Bronchial smooth muscle cell (primary cell): ENCODE results near the gene OR9Q2. TPM values are rescaled to one million over a fixed set of nuclear protein-coding genes. Genes with fewer than 3 reads are reported as not detected.

Experiments used
- total RNA-seq: library from RNA; depleted of rRNA; stranded (reverse); fragments of >200 nt; gene quantifications from 2 replicates; pipeline ENCODE4 v1.2.1, GENCODE V29; 2014

OR9Q2 gene
- not detected in 2 replicates for total RNA-seq

DNA sequence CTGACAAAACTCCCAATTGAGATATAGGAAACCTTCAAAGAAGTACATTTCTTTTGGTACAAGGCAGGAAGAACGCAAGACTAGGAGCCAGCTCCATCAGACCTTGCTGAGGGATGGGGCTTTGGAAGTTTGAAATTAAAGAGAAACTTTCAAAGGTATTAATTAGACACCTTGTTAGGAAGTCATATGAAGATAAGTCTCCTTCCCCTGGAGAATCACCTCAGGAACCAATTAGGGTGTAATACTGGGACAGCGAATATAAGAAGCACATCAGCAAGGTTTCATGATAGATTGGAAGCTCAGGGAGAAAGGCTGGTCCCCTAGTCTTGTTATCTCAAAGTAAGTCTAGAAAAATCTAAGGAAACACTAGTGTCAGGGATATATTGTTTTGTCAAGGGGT lies at the start of gene OR9Q2:
OR9Q2 (plus strand) TSS at position 301 of the 400 bp plus-strand sequence. CDS start 1,421 bp downstream, outside the sequence.

GRCh38 chr11:58204042-58204441 lies 15.2 kb downstream of the OR9Q2 start, which contains the start of gene OR1S2:
TSS of gene OR1S2 (minus strand) at chr11:58204142. CDS start at chr11:58204142, 0 bp downstream.

GRCh38 chr11:58212420-58212819 lies 23.6 kb downstream of the OR9Q2 start, which contains the start of gene OR1S1:
TSS of gene OR1S1 (plus strand) at chr11:58212720.

Other genes with a start within 250 kb of the OR9Q2 start
- gene OR9Q1, start 165.2 kb upstream of the OR9Q2 start, total RNA-seq = not detected in 2 replicates
- not detected in 2 replicates for gene OR6Q1, start 158.1 kb upstream of the OR9Q2 start, total RNA-seq
- gene OR9I1, start 63.5 kb upstream of the OR9Q2 start, total RNA-seq = not detected in 2 replicates
- not detected in 2 replicates for gene OR1S2, start 15.1 kb downstream of the OR9Q2 start, total RNA-seq
- not detected in 2 replicates for gene OR1S1, start 23.6 kb downstream of the OR9Q2 start, total RNA-seq
- not detected in 2 replicates for gene OR10Q1, start 39.8 kb downstream of the OR9Q2 start, total RNA-seq
- under 0.01 TPM in 1 of 2 replicates, not detected in the other for gene OR10W1, start 79.2 kb downstream of the OR9Q2 start, total RNA-seq
- not detected in 2 replicates for gene OR5B17, start 170.0 kb downstream of the OR9Q2 start, total RNA-seq
- not detected in 2 replicates for gene OR5B3, start 217.8 kb downstream of the OR9Q2 start, total RNA-seq
- not detected in 2 replicates for gene OR5B2, start 239.1 kb downstream of the OR9Q2 start, total RNA-seq